IMR-90 (cell line): ENCODE measurements around the gene PBRM1. TPM values are rescaled to one million over a fixed set of nuclear protein-coding genes. Genes with fewer than 3 reads are reported as not detected.

Experiments used
- ATAC-seq: fragments of 200-7000 bp; cut with Tn5 transposase; 2 replicates; pipeline ENCODE4 v1.9.1; 2020; ENCODE audit warnings: low read depth, mild to moderate bottlenecking, moderate library complexity
- BruUV-seq: library from RNA; stranded (reverse); fragments of 400-500 nt; replicated peaks from 2 replicates; lab custom pipeline; 2021; lab: Mats Ljungman, UMichigan
- CTCF ChIA-PET: fragments of 300-600 bp; formaldehyde crosslinking; extraction: SDS; loops from one replicate; lab custom pipeline; 2021; ENCODE audit warnings: antibody characterized with exemption; lab: Yijun Ruan, JAX
- POLR2A ChIA-PET: fragments of 300-600 bp; sonication (Branson Sonifier 250); formaldehyde crosslinking; loops from one replicate; lab custom pipeline; 2022; ENCODE audit warnings: antibody characterized with exemption; ENCODE audit not compliant: unreplicated experiment; lab: Charles Lee
- DNase-seq: peaks from one replicate; pipeline ENCODE4 v3.0.0; 2013
- H2AFZ ChIP-seq: replicated peaks from 2 replicates; pipeline ENCODE3; 2013; ENCODE audit warnings: low read length, mild to moderate bottlenecking; ENCODE audit not compliant: poor library complexity
- H2AK5ac ChIP-seq: 2 replicates; pipeline ENCODE4 v1.6.1; 2013; ENCODE audit warnings: low read depth, low read length, inconsistent platforms
- H2AK9ac ChIP-seq: replicated peaks from 2 replicates; pipeline ENCODE3; 2013; ENCODE audit warnings: mild to moderate bottlenecking, low read depth, low read length, moderate library complexity; ENCODE audit not compliant: poor library complexity
- H2BK120ac ChIP-seq: 2 replicates; pipeline ENCODE4 v1.6.1; 2013; ENCODE audit warnings: low read depth, low read length, inconsistent platforms
- H2BK15ac ChIP-seq: 3 replicates; pipeline ENCODE4 v1.6.1; 2013; ENCODE audit warnings: low read depth, low read length, inconsistent platforms
- H2BK20ac ChIP-seq: 2 replicates; pipeline ENCODE4 v1.6.1; 2013; ENCODE audit warnings: low read depth, mild to moderate bottlenecking, inconsistent platforms, low read length, moderate library complexity
- H2BK5ac ChIP-seq: 2 replicates; pipeline ENCODE4 v1.6.1; 2013; ENCODE audit warnings: mild to moderate bottlenecking, low read depth, low read length, inconsistent platforms; ENCODE audit not compliant: poor library complexity, severe bottlenecking
- H3K14ac ChIP-seq: replicated peaks from 2 replicates; pipeline ENCODE4 v1.6.1; 2013; ENCODE audit warnings: low read depth, low read length, inconsistent platforms
- H3K18ac ChIP-seq: 2 replicates; pipeline ENCODE4 v1.6.1; 2013; ENCODE audit warnings: low read depth, low read length, control low read depth
- H3K23ac ChIP-seq: 2 replicates; pipeline ENCODE4 v1.6.1; 2013; ENCODE audit warnings: low read depth, low read length, inconsistent platforms
- H3K27ac ChIP-seq: 2 replicates; pipeline ENCODE4 v1.5.1; 2013; ENCODE audit warnings: mild to moderate bottlenecking, control low read depth, low read length; ENCODE audit not compliant: insufficient read depth
- H3K27me3 ChIP-seq: 2 replicates; pipeline ENCODE4 v1.6.1; 2013; ENCODE audit warnings: low read length; ENCODE audit not compliant: control insufficient read depth, insufficient read depth
- H3K36me3 ChIP-seq: 2 replicates; pipeline ENCODE4 v1.6.1; 2013; ENCODE audit warnings: low read length, mixed read lengths; ENCODE audit not compliant: control insufficient read depth, insufficient read depth
- H3K4ac ChIP-seq: 2 replicates; pipeline ENCODE4 v1.6.1; 2013; ENCODE audit warnings: low read depth, low read length, inconsistent platforms
- H3K4me1 ChIP-seq: 2 replicates; pipeline ENCODE4 v1.6.1; 2013; ENCODE audit warnings: low read length, mixed read lengths; ENCODE audit not compliant: control insufficient read depth, insufficient read depth
- H3K4me2 ChIP-seq: 2 replicates; pipeline ENCODE4 v1.6.1; 2013; ENCODE audit warnings: low read depth, mild to moderate bottlenecking, control low read depth, low read length, moderate library complexity
- H3K4me3 ChIP-seq: 2 replicates; pipeline ENCODE4 v1.5.1; 2013; ENCODE audit warnings: low read depth, mild to moderate bottlenecking, control low read depth, low read length, moderate library complexity; ENCODE audit not compliant: insufficient read depth
- H3K56ac ChIP-seq: 2 replicates; pipeline ENCODE4 v1.6.1; 2013; ENCODE audit warnings: low read length, inconsistent platforms; ENCODE audit not compliant: insufficient read depth; ENCODE audit errors: extremely low read depth
- H3K79me1 ChIP-seq, 2 experiments: 2 replicates each; pipeline ENCODE4 v1.6.1; 2013; ENCODE audit warnings: low read length in 2 of 2, inconsistent platforms in 1 of 2, low read depth in 1 of 2
- H3K9ac ChIP-seq: 2 replicates; pipeline ENCODE4 v1.6.1; 2013; ENCODE audit warnings: low read depth, low read length, control low read depth
- H3K9me1 ChIP-seq: 2 replicates; pipeline ENCODE4 v1.6.1; 2013; ENCODE audit warnings: low read length, inconsistent platforms; ENCODE audit not compliant: insufficient read depth
- H3K9me3 ChIP-seq: 2 replicates; pipeline ENCODE4 v1.6.1; 2013; ENCODE audit warnings: low read length; ENCODE audit not compliant: control insufficient read depth, insufficient read depth
- H4K20me1 ChIP-seq: 2 replicates; pipeline ENCODE4 v1.6.1; 2013; ENCODE audit warnings: low read length, inconsistent platforms; ENCODE audit not compliant: insufficient read depth
- H4K5ac ChIP-seq: 2 replicates; pipeline ENCODE4 v1.6.1; 2013; ENCODE audit warnings: mild to moderate bottlenecking, low read depth, low read length, control low read depth
- H4K8ac ChIP-seq, 2 experiments: 2 replicates each; pipeline ENCODE4 v1.6.1; 2013; ENCODE audit warnings: low read depth in 2 of 2, low read length in 2 of 2, control low read depth in 1 of 2, inconsistent platforms in 1 of 2
- H4K91ac ChIP-seq: 2 replicates; pipeline ENCODE4 v1.6.1; 2013; ENCODE audit warnings: low read depth, low read length, inconsistent platforms; ENCODE audit not compliant: insufficient read depth
- FOS ChIP-seq: fragments of 150-350 bp; IDR thresholded peaks from 2 replicates; pipeline ENCODE4 v1.6.1; 2016; ENCODE audit warnings: low read depth, low read length
- MXI1 ChIP-seq: IDR thresholded peaks from 2 replicates; pipeline ENCODE4 v1.6.1; 2012; ENCODE audit warnings: low read depth, mild to moderate bottlenecking, low read length, moderate library complexity, borderline replicate concordance
- NFE2L2 ChIP-seq: fragments of 150-350 bp; IDR thresholded peaks from 2 replicates; pipeline ENCODE4 v1.6.1; 2016; ENCODE audit warnings: low read depth, mild to moderate bottlenecking, low read length
- WGBS, 2 experiments: methylation state at CpG; one replicate each; pipeline versions ENCODE4 v1.1.5 to v1.1.7; 2013; ENCODE audit warnings: missing lambda C conversion rate in 2 of 2; ENCODE audit not compliant: insufficient read length in 1 of 2; ENCODE audit errors: extremely low coverage in 2 of 2; 5-methylcytosine and 5-hydroxymethylcytosine counted together
- dilution Hi-C: fragments of 300-500 bp; cut with HindIII; formaldehyde crosslinking; loops from one replicate; pipeline ENCODE4 v1.14.3; 2018; ENCODE audit warnings: low sequenced_read_pairs; ENCODE audit not compliant: unreplicated experiment
- in situ Hi-C: fragments of 300-500 bp; cut with MboI; formaldehyde crosslinking; loops from 3 replicates; pipeline ENCODE4 v1.14.3; 2019; ENCODE audit warnings: low sequenced_read_pairs, inconsistent platforms, mixed read lengths
- intact Hi-C: fragments of 100-400 bp; cut with micrococcal nuclease; formaldehyde crosslinking; loops from 2 replicates; pipeline ENCODE4 v1.10.0; 2022
- polyA plus RNA-seq, 3 experiments: library from polyadenylated mRNA; depleted of rRNA; stranded (reverse); fragments of >200 nt; gene quantifications; 2 replicates each; pipeline ENCODE4 v1.2.3, GENCODE V29; 2012; ENCODE audit warnings: low replicate concordance in 1 of 3
- total RNA-seq: library from RNA; depleted of rRNA; stranded (reverse); fragments of >200 nt; gene quantifications from 2 replicates; pipeline ENCODE4 v1.2.3, GENCODE V29; 2012
- TF ChIP-seq, protein P1 (sequence below): fragments of 150-350 bp; IDR thresholded peaks from 2 replicates; pipeline ENCODE4 v1.6.1; 2017; ENCODE audit warnings: mild to moderate bottlenecking, antibody characterized with exemption, low read length, low read depth

The PBRM1 gene
- total and polyA plus RNA-seq, 2 of the 4 experiments (the other 2 are of a cell fraction) = 16.5 to 72.6 TPM

DNA sequence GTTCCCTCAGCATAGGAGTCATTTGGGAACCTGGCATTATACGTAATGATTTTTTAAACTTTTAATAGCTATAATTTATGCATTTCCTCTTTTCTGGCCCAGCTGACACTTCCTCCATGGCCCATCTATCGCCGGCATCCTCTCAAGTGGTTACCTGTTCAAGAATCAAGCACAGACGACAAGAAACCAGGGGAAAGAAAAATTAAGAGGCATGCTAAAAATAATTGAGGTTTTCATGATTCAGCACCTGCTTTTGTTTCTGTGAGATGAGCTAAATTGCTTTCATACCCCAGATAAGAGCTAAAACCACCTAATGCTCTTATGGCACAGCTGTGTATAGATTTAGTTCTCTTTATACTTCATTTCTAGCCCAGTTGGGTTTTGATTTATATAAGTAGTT lies 21.9 kb upstream of the PBRM1 start:
- no peak for DNase-seq
- intact Hi-C loops = no loop called here
- POLR2A ChIA-PET = no interaction called here
- Histone ChIP-seq H3K23ac (0 out of 2 replicates have a peak overlapping the region, but pooled peaks have one; percentile 5), H2AFZ (no peak overlapping the region), H3K18ac (no peak overlapping the region), H4K8ac (no peak overlapping the region), H3K9me1 (0 out of 2 replicates have a peak, but pooled peaks cover 2% of the 10 kb centered on the region), H3K27ac (no peak overlapping the region), H3K27me3 (no peaks in the 10 kb centered on the region), H2BK120ac (no peak overlapping the region), H3K9ac (no peak overlapping the region), H2AK9ac (no peak overlapping the region), H4K5ac (no peak overlapping the region), H2BK15ac (no peak overlapping the region), H2BK5ac (no peak overlapping the region), H4K20me1 (peaks cover 12% of the 10 kb centered on the region; the same call in 1 of the 2 replicates), H2AK5ac (no peak overlapping the region), H3K14ac (no peak overlapping the region), H3K79me1 (peaks cover 17 to 50% of the 10 kb centered on the region in 2 experiments), H3K56ac (no peak overlapping the region), H3K9me3 (no peaks in the 10 kb centered on the region), H4K91ac (no peak overlapping the region), H3K4me2 (no peak overlapping the region; the same call in 1 of the 2 replicates), H3K4me1 (peaks cover 5% of the 10 kb centered on the region), H3K36me3 (peaks cover 9% of the 10 kb centered on the region), H2BK20ac (no peak overlapping the region), H3K4ac (no peak overlapping the region), H3K4me3 (no peak overlapping the region)
- dilution Hi-C loops = no loop called here
- BruUV-seq = TSS peak; percentile 60
- TF ChIP-seq, protein P1, sequence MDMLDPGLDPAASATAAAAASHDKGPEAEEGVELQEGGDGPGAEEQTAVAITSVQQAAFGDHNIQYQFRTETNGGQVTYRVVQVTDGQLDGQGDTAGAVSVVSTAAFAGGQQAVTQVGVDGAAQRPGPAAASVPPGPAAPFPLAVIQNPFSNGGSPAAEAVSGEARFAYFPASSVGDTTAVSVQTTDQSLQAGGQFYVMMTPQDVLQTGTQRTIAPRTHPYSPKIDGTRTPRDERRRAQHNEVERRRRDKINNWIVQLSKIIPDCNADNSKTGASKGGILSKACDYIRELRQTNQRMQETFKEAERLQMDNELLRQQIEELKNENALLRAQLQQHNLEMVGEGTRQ = no peak
- TF ChIP-seq NFE2L2 (no peak), FOS (no peak), MXI1 (no peak)
- CTCF ChIA-PET = no interaction called here
- WGBS, 2 experiments = no CpG with 5 or more reads among the region's 4 CpGs
- ATAC-seq = no peak
- in situ Hi-C loops = no loop called here
